22Rv1 (cell line): Measurements from ENCODE around the gene POLR2A.

Experiments used
- CTCF ChIP-seq: fragments of 450-650 bp; IDR thresholded peaks from 2 replicates; pipeline ENCODE4 v1.5.1; 2017; ENCODE audit warnings: mild to moderate bottlenecking
- ZFX ChIP-seq: fragments of 450-650 bp; IDR thresholded peaks from 2 replicates; pipeline ENCODE4 v1.6.1; 2017; ENCODE audit warnings: antibody characterized with exemption, borderline replicate concordance

GRCh38 chr17:7478276-7479212 lies 5.6 kb upstream of the POLR2A start:
- TF ChIP-seq CTCF (no peak), ZFX (no peak)
